GM18499 (cell line): ENCODE data around the gene CDC14A.
A peak's percentile ranks its signal among the peaks of the same experiment; 100 is the strongest.

Source experiments
- ATAC-seq: cut with Tn5 transposase; IDR thresholded peaks from one replicate; pipeline ENCODE4 v1.9.1; 2021; ENCODE audit warnings: moderate number of reproducible peaks; ENCODE audit not compliant: insufficient read depth, unreplicated experiment

Gene CDC14A

GRCh38 chr1:100478816-100479215 lies 126.5 kb downstream of the CDC14A start:
- no peak for ATAC-seq

- no peak for ATAC-seq
These were observed 127.5 kb downstream of the CDC14A start for GRCh38 chr1:100479620-100480338.

- no peak for ATAC-seq
These were observed 129.0 kb downstream of the CDC14A start for GRCh38 chr1:100481303-100481702.

- no peak for ATAC-seq
These were observed 129.9 kb downstream of the CDC14A start for GRCh38 chr1:100482167-100482566.

- ATAC-seq, result no peak
These were observed 130.4 kb downstream of the CDC14A start for GRCh38 chr1:100482748-100483147.

- no peak for ATAC-seq
These were observed 130.9 kb downstream of the CDC14A start for GRCh38 chr1:100483230-100483629.

DNA sequence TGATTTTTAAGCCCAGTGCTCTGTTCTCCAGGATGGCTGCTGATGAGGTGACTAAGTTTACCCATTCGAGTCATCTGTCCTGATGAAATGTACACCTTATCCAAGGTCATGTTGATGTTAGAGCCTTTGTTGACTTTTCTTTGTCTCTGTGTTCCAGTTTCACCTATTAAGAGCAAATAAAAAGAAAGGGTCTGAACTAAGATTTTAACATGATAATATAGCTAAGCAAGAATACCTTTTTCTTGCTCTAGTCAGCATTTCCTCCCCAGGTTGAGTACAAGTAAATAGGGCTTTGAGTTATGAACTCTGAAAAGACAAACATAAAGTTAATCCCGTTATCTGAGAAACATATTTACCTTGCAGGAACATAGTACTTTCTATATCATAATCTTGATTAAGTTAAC lies 133.6 kb downstream of the CDC14A start:
- ATAC-seq, result no peak

- no peak for ATAC-seq
These were observed 142.2 kb downstream of the CDC14A start for GRCh38 chr1:100494393-100495084.

DNA sequence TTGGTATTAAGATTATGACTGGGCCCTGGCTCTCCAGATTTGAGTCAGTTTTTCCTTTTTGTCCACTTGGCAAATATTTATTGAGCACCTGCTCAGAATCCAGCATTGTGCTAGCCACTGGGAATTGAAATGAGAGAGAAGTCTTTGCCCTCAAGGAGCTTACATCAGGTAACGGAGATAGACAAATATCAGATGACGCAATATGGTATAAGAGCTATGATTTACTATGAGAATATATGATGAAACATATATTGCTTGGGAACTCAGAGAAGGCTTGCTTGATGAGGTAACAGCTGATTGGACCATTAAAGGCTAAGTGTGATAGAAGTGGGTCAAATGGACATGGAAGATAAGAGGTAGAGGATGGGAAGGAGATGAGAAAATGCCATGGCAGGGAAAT lies 144.6 kb downstream of the CDC14A start:
- ATAC-seq, result no peak

GRCh38 chr1:100497796-100498195 lies 145.5 kb downstream of the CDC14A start:
- no peak for ATAC-seq

DNA sequence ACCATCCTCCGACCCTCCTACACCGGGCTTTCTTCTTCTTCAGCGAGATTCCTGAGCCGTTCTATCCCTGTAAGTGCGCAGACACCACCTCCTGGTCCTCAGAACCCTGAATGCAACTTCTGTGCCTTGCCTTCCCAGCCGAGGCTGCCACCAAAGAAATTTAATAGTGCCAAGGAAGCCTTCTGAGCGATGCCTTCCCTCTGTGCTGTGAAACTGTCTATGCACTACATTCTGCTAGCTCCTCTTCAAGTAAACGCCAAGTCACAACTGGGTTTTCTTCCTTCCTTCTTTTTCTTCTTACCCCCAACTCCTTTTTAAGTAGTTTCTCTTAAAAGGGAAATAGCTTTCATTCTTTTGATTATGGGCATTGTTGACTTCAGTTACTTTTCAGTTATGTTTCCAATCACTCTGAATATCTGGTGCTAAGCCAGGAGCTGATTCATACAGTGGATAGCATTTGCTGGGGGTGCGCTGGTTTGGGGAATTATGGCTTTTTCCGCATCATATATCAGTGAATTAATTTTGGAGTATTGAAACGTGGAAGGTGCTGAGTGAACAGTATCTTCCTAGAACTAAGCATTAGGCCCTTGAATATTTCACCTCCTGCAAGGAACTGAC lies 147.0 kb downstream of the CDC14A start:
- ATAC-seq, result no peak

DNA sequence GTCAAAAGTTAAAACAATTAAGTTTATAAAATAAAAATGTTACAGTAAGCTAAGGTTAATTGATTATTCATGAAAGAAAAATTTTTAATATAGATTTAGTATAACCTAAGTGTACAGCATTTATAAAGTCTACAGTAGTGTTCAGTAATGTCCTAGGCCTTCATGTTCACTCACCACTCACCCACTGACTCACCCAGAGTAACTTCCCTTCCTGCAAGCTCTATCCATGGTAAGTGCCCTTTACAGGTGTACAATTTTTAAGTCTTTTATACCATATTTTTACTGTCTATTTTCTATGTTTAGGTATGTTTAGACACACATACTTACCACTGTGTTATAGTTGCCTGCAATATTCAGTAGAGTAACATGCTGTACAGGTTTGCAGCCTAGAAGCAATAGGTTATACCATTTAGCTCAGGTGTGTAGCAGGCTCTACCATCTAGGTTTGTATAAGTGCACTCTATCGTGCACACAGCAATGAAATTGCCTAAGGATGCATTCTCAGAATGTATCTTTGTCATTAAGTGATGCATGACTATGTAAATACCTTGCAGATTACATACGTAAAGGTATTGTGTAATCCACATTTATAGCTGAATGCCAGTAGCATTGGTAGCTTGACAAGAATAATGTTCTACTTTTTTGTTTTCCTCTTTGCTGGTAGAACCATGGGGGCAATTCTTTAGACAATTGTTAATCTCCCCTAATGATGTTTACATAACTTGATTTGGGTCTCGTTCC lies 149.9 kb downstream of the CDC14A start:
- no peak for ATAC-seq

GRCh38 chr1:100506217-100506616 lies 153.9 kb downstream of the CDC14A start:
- no peak for ATAC-seq

DNA sequence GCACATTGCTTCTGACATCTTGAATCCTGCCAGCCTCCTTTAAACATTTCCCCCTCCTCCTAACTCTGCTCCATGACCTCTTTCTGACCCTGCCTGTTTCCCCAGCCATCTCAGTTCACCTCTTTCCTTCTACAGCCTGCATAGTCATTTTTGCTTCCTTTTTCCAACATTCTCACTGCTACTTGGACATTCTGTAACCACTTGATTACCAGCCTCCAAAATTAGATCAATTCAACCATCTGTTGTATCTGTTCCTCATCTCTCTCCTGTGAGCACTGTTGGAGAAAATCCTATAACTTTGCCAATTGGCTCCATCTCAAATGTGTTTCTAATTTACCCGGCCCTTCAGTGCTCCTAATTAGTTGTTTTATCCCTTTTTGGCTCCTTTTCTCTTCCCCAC lies 158.1 kb downstream of the CDC14A start:
- no peak for ATAC-seq

GRCh38 chr1:100511058-100511457 lies 158.8 kb downstream of the CDC14A start:
- no peak for ATAC-seq

DNA sequence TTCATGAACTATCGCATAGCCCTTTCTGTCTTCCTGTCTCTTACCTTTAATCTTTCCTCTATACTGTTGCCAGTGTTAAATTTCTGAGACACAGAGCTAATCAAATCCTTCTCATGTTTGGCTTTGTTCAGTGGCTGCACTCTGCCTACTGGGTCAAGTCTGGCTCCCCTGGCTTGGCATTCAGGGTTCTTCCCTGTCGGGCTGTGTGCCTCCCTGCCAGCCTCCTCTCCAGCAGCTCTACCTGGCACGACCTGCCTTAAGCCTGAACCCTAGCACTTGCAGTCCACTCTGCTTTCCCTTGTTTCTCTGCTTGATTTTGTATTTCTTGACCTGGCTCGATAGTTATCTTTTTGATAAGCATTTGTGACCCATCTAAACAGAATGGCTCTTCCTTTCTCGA lies 159.5 kb downstream of the CDC14A start:
- no peak for ATAC-seq

- ATAC-seq, result peak; percentile 78
These were observed 160.6 kb downstream of the CDC14A start for GRCh38 chr1:100512803-100513352.

DNA sequence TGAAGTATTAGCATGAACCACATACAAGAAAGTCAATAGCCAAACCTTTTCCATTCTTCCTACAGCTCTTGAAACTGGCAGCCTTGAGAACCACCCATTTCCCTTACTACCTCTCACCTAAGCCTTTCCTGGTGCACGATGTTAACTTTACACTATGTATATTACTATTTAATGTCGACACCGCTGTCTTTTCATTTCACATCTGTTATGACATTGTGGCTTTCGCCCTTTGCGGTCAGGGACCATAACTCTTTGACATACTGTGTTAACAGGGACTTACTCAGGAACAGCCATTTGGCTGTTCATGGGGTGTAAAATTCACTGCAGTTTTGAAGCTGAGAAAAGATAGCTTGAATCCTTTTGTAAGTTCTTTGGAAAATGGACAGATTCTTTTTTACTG lies 164.6 kb downstream of the CDC14A start:
- no peak for ATAC-seq

DNA sequence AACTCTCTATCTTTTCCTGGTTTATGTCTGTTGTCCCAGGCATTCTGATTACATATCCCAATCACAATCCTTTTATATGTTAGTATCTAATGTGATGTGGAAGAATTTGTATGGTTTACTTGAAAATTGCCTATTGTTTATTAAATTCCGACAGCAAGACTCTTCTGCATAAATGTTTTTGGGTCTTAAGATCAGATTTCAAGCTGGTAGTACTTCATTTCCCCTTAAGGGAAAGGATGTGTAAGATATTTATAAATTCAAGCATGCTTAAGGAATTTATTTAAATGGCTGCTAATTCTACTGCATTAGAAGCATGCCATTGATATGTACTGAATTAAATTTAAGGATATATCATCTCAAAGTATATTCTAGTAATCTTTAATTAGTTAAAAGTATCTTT lies 165.2 kb downstream of the CDC14A start:
- no peak for ATAC-seq

- no peak for ATAC-seq
These were observed 165.7 kb downstream of the CDC14A start for GRCh38 chr1:100518023-100518422.
